Tibial nerve (tissue), 4 donors: Measurements from ENCODE around the gene BTRC. TPM values are rescaled to one million over a fixed set of nuclear protein-coding genes. Genes with fewer than 3 reads are reported as not detected.
A peak's percentile ranks its signal among the peaks of the same experiment; 100 is the strongest.
"Not testable (repeated sequence)": the region's sequence is repeated elsewhere in the genome, so short reads cannot be mapped to it uniquely, and the experiment has no call there.

Experiments used
- DNase-seq, 2 donors: peaks; one replicate each; pipeline ENCODE4 v3.0.0-alpha.2; 2019; ENCODE audit warnings: low spot score in 2 of 2
- H3K27ac ChIP-seq, 4 donors: fragments of 200-600 bp; sonication (generic) in 3 of 4; one replicate each; pipeline ENCODE4 v1.5.1; 2017 to 2019; ENCODE audit warnings: mild to moderate bottlenecking in 1 of 4
- H3K27me3 ChIP-seq, 2 donors: fragments of 200-600 bp; sonication (generic) in 1 of 2; one replicate each; pipeline versions ENCODE4 v1.5.1 to v1.6.0; 2017 to 2019
- H3K36me3 ChIP-seq, 3 donors: fragments of 200-600 bp; sonication (generic); one replicate each; pipeline ENCODE4 v1.5.1; 2018 to 2019
- H3K4me1 ChIP-seq, 4 donors: fragments of 200-600 bp; sonication (generic) in 3 of 4; one replicate each; pipeline ENCODE4 v1.5.1; 2017 to 2019
- H3K4me3 ChIP-seq, 4 donors: fragments of 200-600 bp; sonication (generic) in 3 of 4; one replicate each; pipeline ENCODE4 v1.5.1; 2017 to 2019; ENCODE audit warnings: mild to moderate bottlenecking in 1 of 4, moderate library complexity in 1 of 4
- H3K9me3 ChIP-seq, 4 donors: fragments of 200-600 bp; sonication (generic) in 3 of 4; one replicate each; pipeline ENCODE4 v1.5.1; 2017 to 2019
- CTCF ChIP-seq, 5 experiments: fragments of 200-600 bp in 3 of 5; fragments of 450-650 bp in 2 of 5; sonication (generic) in 3 of 5; IDR thresholded peaks; one replicate each; pipeline ENCODE4 v1.5.1; 2016 to 2019; ENCODE audit warnings: antibody characterized with exemption in 5 of 5, mild to moderate bottlenecking in 3 of 5, moderate library complexity in 2 of 5
- EP300 ChIP-seq, 2 donors: sonication (generic); formaldehyde crosslinking; IDR thresholded peaks; one replicate each; pipeline ENCODE4 v1.6.1; 2017; ENCODE audit warnings: antibody characterized with exemption in 2 of 2, mild to moderate bottlenecking in 1 of 2
- POLR2A ChIP-seq, 2 donors: fragments of 450-650 bp; IDR thresholded peaks; one replicate each; pipeline ENCODE4 v1.6.1; 2017; ENCODE audit warnings: antibody characterized with exemption in 2 of 2, mild to moderate bottlenecking in 2 of 2, moderate library complexity in 2 of 2
- WGBS, 2 donors: methylation state at CpG; one replicate each; pipeline ENCODE4 v1.1.5; 2018; 5-methylcytosine and 5-hydroxymethylcytosine counted together
- total RNA-seq, 4 donors: library from RNA; depleted of rRNA; stranded (reverse); fragments of >200 nt; gene quantifications; one replicate each; pipeline ENCODE4 v1.1.0, GENCODE V29; 2016

The BTRC gene
- total RNA-seq, 4 donors from 2014 or later, result 7.9 to 14.2 (median 8.8) TPM

GRCh38 chr10:101351017-101351416 lies 2.9 kb upstream of the BTRC start:
- no peak overlapping the region for H3K27ac ChIP-seq
- WGBS, 2 donors, result 80 to 83% methylated on average over 3 of the region's 3 CpGs
- DNase-seq, result no peak
- no peaks in the 10 kb centered on the region for H3K36me3 ChIP-seq
- no peaks in the 10 kb centered on the region for H3K27me3 ChIP-seq
- no peaks in the 10 kb centered on the region for H3K9me3 ChIP-seq
- TF ChIP-seq POLR2A (IDR thresholded peaks at IDR 0.05), result no peak
- TF ChIP-seq EP300 (IDR thresholded peaks at IDR 0.05), result no peak
- no peak for TF ChIP-seq CTCF (IDR thresholded peaks at IDR 0.05)
- H3K4me1 ChIP-seq, result peaks cover 0 to 17% (median 2%) of the 10 kb centered on the region in 4 donors
- no peak overlapping the region for H3K4me3 ChIP-seq

GRCh38 chr10:101351477-101351876 lies 2.5 kb upstream of the BTRC start:
- Histone ChIP-seq H3K4me3 (no peak overlapping the region), H3K9me3 (no peaks in the 10 kb centered on the region)

GRCh38 chr10:101352857-101353256 lies 1.1 kb upstream of the BTRC start:
- peaks cover 0 to 18% (median 2%) of the 10 kb centered on the region in 4 donors for H3K4me1 ChIP-seq
- DNase-seq, H3K27me3 ChIP-seq, H3K4me3 ChIP-seq, H3K27ac ChIP-seq, H3K9me3 ChIP-seq, H3K36me3 ChIP-seq: not testable (repeated sequence)
- WGBS, 2 donors, result 94 to 96% methylated on average over 10 of the region's 10 CpGs

More at GRCh38 chr10:101351477-101351876, 2.5 kb upstream of the BTRC start:
- Histone ChIP-seq H3K36me3 (no peaks in the 10 kb centered on the region), H3K27me3 (no peaks in the 10 kb centered on the region), H3K4me1 (peaks cover 0 to 18% (median 2%) of the 10 kb centered on the region in 4 donors), H3K27ac (no peak overlapping the region)
- no peak for TF ChIP-seq POLR2A (IDR thresholded peaks at IDR 0.05)
- TF ChIP-seq CTCF (IDR thresholded peaks at IDR 0.05), result no peak
- no peak for TF ChIP-seq EP300 (IDR thresholded peaks at IDR 0.05)
- DNase-seq, result no peak

GRCh38 chr10:101354328-101355071 lies 535 bp downstream of the BTRC start:
- Histone ChIP-seq H3K27me3 (no peaks in the 10 kb centered on the region), H3K27ac (peak overlapping the region; percentile 39 to 93 (median 88)), H3K4me1 (peaks cover 0 to 18% (median 2%) of the 10 kb centered on the region in 4 donors), H3K36me3 (peaks cover 0 to 4% (median 0%) of the 10 kb centered on the region in 3 donors), H3K9me3 (no peaks in the 10 kb centered on the region), H3K4me3 (peak overlapping the region; percentile 70 to 97 (median 82))
- WGBS, 2 donors, result 1% methylated on average over 29 of the region's 29 CpGs
- DNase-seq, result peak in 1 of 2 donors; percentile 25
- no peak for TF ChIP-seq POLR2A (IDR thresholded peaks at IDR 0.05)
- TF ChIP-seq CTCF (IDR thresholded peaks at IDR 0.05), result peak in 1 of 5 experiments; percentile 7
- no peak for TF ChIP-seq EP300 (IDR thresholded peaks at IDR 0.05)

- Histone ChIP-seq H3K36me3 (peaks cover 0 to 4% (median 0%) of the 10 kb centered on the region in 3 donors), H3K4me3 (peak overlapping the region in 1 of 4 donors; percentile 70), H3K27ac (peak overlapping the region in 1 of 4 donors; percentile 85), H3K4me1 (peaks cover 0 to 18% (median 2%) of the 10 kb centered on the region in 4 donors), H3K27me3 (no peaks in the 10 kb centered on the region), H3K9me3 (no peaks in the 10 kb centered on the region)
- WGBS, 2 donors, result 51 to 58% methylated on average over 6 of the region's 6 CpGs
- TF ChIP-seq POLR2A (IDR thresholded peaks at IDR 0.05) (no peak), CTCF (IDR thresholded peaks at IDR 0.05) (no peak), EP300 (IDR thresholded peaks at IDR 0.05) (no peak)
- no peak for DNase-seq
Observed at GRCh38 chr10:101355072-101355706, 1.2 kb downstream of the BTRC start.
